Loucy (cell line): ENCODE results near the gene ZNF362.
A peak's percentile ranks its signal among the peaks of the same experiment; 100 is the strongest.

ENCODE experiments used
- H2AFZ ChIP-seq: fragments of 200-600 bp; sonication (generic); 2 replicates; pipeline ENCODE4 v1.6.0; 2016; ENCODE audit warnings: antibody characterized with exemption, mild to moderate bottlenecking, low read length, moderate library complexity
- H3F3A ChIP-seq: fragments of 200-600 bp; 2 replicates; pipeline ENCODE4 v1.6.0; 2016; ENCODE audit warnings: antibody characterized with exemption, low read depth, mild to moderate bottlenecking
- H3K27me3 ChIP-seq: fragments of 200-600 bp; sonication (generic); 2 replicates; pipeline ENCODE4 v1.6.1; 2014; ENCODE audit warnings: low read length, mild to moderate bottlenecking; ENCODE audit not compliant: insufficient read depth, poor library complexity, severe bottlenecking
- H3K36me3 ChIP-seq: fragments of 200-600 bp; sonication (generic); 2 replicates; pipeline ENCODE4 v1.6.1; 2016; ENCODE audit warnings: low read length; ENCODE audit not compliant: insufficient read depth
- H3K4me1 ChIP-seq: fragments of 200-600 bp; sonication (generic); 2 replicates; pipeline ENCODE4 v1.5.1; 2014; ENCODE audit warnings: low read length, mild to moderate bottlenecking; ENCODE audit not compliant: insufficient read depth, poor library complexity, severe bottlenecking
- H3K4me2 ChIP-seq: fragments of 200-600 bp; sonication (generic); 2 replicates; pipeline ENCODE4 v1.6.0; 2014; ENCODE audit warnings: antibody characterized with exemption, low read length, low read depth, mild to moderate bottlenecking; ENCODE audit not compliant: poor library complexity, severe bottlenecking
- H3K4me3 ChIP-seq: fragments of 200-600 bp; sonication (generic); 2 replicates; pipeline ENCODE4 v1.5.1; 2014; ENCODE audit warnings: low read length, mild to moderate bottlenecking, mixed read lengths; ENCODE audit not compliant: poor library complexity, severe bottlenecking
- H3K79me2 ChIP-seq: fragments of 200-600 bp; sonication (generic); 2 replicates; pipeline ENCODE4 v1.6.1; 2014; ENCODE audit warnings: low read length; ENCODE audit not compliant: insufficient read depth
- H3K9ac ChIP-seq: fragments of 200-600 bp; sonication (generic); 2 replicates; pipeline ENCODE4 v1.6.0; 2014; ENCODE audit warnings: mild to moderate bottlenecking, low read depth, low read length, moderate library complexity; ENCODE audit not compliant: poor library complexity, severe bottlenecking
- H3K9me2 ChIP-seq: fragments of 200-600 bp; sonication (generic); replicated peaks from 2 replicates; pipeline ENCODE4 v1.6.1; 2016; ENCODE audit warnings: low read depth, low read length, mixed read lengths
- H3K9me3 ChIP-seq: fragments of 200-600 bp; sonication (generic); 2 replicates; pipeline ENCODE4 v1.6.1; 2014; ENCODE audit warnings: mild to moderate bottlenecking, antibody characterized with exemption, low read length, low read depth; ENCODE audit not compliant: insufficient read depth
- H4K20me1 ChIP-seq: fragments of 200-600 bp; sonication (generic); 2 replicates; pipeline ENCODE4 v1.6.0; 2014; ENCODE audit warnings: antibody characterized with exemption, low read length, mild to moderate bottlenecking; ENCODE audit not compliant: insufficient read depth, poor library complexity, severe bottlenecking
- EZH2phosphoT487 ChIP-seq: fragments of 200-600 bp; IDR thresholded peaks from 2 replicates; pipeline ENCODE4 v1.6.1; 2018; ENCODE audit warnings: antibody characterized with exemption, mild to moderate bottlenecking, moderate library complexity, borderline replicate concordance
- TF ChIP-seq, protein P1 (sequence below): fragments of 200-600 bp; sonication (generic); conservative IDR thresholded peaks from 2 replicates; pipeline ENCODE4 v1.5.1; 2014; ENCODE audit warnings: mild to moderate bottlenecking, antibody characterized with exemption, low read length

Gene ZNF362

DNA sequence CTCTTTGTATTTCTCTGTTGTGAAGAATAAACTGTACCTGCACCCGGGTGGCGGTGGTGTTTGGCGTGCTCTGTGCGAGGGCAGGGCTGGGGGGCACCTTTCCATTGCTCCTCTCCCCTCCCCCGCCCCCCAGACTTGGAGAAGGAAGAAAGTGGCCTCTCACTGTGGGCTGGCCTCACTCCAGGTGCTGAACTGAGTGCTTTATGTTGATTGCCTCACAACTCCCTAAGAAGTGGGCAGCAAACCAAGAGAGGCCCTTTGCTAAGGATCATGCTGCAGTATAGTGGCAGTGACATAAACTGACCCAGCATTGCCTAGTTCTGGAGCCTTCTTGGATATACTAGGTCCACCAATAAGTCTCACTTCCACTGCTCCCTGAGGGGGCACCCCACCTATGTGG lies 44.4 kb downstream of the ZNF362 start:
- H3K36me3 ChIP-seq = peaks cover 38% of the 10 kb centered on the region; the same call in 1 of the 2 replicates
- no peaks in the 10 kb centered on the region for H3K9me2 ChIP-seq
- H3F3A ChIP-seq = no peaks in the 10 kb centered on the region; the same call in 1 of the 2 replicates
- H2AFZ ChIP-seq = no peak overlapping the region
- no peak overlapping the region for H3K4me2 ChIP-seq
- H3K9me3 ChIP-seq = no peaks in the 10 kb centered on the region
- H3K27me3 ChIP-seq = no peaks in the 10 kb centered on the region
- no peaks in the 10 kb centered on the region for H4K20me1 ChIP-seq
- H3K4me3 ChIP-seq = no peak overlapping the region
- TF ChIP-seq EZH2phosphoT487 = no peak
- TF ChIP-seq, protein P1, sequence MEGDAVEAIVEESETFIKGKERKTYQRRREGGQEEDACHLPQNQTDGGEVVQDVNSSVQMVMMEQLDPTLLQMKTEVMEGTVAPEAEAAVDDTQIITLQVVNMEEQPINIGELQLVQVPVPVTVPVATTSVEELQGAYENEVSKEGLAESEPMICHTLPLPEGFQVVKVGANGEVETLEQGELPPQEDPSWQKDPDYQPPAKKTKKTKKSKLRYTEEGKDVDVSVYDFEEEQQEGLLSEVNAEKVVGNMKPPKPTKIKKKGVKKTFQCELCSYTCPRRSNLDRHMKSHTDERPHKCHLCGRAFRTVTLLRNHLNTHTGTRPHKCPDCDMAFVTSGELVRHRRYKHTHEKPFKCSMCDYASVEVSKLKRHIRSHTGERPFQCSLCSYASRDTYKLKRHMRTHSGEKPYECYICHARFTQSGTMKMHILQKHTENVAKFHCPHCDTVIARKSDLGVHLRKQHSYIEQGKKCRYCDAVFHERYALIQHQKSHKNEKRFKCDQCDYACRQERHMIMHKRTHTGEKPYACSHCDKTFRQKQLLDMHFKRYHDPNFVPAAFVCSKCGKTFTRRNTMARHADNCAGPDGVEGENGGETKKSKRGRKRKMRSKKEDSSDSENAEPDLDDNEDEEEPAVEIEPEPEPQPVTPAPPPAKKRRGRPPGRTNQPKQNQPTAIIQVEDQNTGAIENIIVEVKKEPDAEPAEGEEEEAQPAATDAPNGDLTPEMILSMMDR = no peak
- peaks cover 15% of the 10 kb centered on the region for H3K4me1 ChIP-seq
- H3K79me2 ChIP-seq = no peaks in the 10 kb centered on the region
- H3K9ac ChIP-seq = no peak overlapping the region

DNA sequence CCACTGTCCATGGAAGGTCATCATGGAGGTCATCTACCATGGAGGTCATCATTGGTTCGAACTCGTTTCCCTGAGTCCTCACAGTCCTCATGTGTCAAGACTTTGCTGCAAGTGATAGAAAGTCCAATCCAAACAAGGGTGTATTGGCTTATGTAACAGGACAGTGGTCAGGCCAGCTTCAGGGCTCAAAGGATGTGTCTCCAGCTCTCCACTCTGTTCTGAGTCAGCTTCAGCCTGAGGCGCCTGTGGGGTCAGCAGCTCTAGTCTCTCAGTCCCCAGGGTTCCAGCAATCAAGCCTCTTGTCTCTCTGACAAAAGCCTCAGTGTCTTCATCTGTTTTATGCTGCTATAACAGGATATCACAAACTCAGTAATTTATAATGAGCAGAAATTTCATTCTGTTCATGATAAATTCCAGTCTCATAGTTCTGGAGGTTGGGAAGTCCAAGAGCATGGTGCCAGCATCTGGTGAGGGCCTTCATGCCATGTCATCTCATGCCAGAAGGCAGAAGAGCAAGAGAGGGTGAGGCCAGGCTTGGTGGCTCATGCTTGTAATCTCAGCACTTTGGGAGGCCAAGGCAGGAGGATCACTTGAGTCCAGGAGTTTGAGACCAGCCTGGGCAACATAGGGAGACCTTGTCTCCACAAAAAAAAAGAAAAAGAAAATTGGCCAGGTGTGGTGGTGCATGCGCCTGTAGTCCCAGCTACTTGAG lies 45.1 kb downstream of the ZNF362 start:
- H2AFZ ChIP-seq = no peak overlapping the region
- no peak for TF ChIP-seq EZH2phosphoT487
- TF ChIP-seq, protein P1 = no peak
- H3K4me3 ChIP-seq = no peak overlapping the region
- no peaks in the 10 kb centered on the region for H3K27me3 ChIP-seq
- H3K9me2 ChIP-seq = no peaks in the 10 kb centered on the region
- no peaks in the 10 kb centered on the region for H4K20me1 ChIP-seq
- no peaks in the 10 kb centered on the region for H3K9me3 ChIP-seq
- no peaks in the 10 kb centered on the region for H3K79me2 ChIP-seq
- peaks cover 31% of the 10 kb centered on the region; the same call in 1 of the 2 replicates for H3K36me3 ChIP-seq
- no peaks in the 10 kb centered on the region; the same call in 1 of the 2 replicates for H3F3A ChIP-seq
- no peak overlapping the region for H3K9ac ChIP-seq
- H3K4me2 ChIP-seq = no peak overlapping the region
- H3K4me1 ChIP-seq = peaks cover 15% of the 10 kb centered on the region

- H3K9ac ChIP-seq = no peak overlapping the region
- peak overlapping the region; percentile 70 for H2AFZ ChIP-seq
- peak overlapping the region; percentile 20 for H3K4me3 ChIP-seq
- no peaks in the 10 kb centered on the region for H3K9me3 ChIP-seq
- H3K9me2 ChIP-seq = no peaks in the 10 kb centered on the region
- no peak for TF ChIP-seq EZH2phosphoT487
- TF ChIP-seq, protein P1 = no peak
- no peaks in the 10 kb centered on the region for H3K79me2 ChIP-seq
- peaks cover 23% of the 10 kb centered on the region; the same call in 1 of the 2 replicates for H3K36me3 ChIP-seq
- H3F3A ChIP-seq = no peaks in the 10 kb centered on the region; the same call in 1 of the 2 replicates
- no peaks in the 10 kb centered on the region for H4K20me1 ChIP-seq
- peak overlapping the region; percentile 49 for H3K4me2 ChIP-seq
- no peaks in the 10 kb centered on the region for H3K27me3 ChIP-seq
- peaks cover 15% of the 10 kb centered on the region for H3K4me1 ChIP-seq
Observed at GRCh38 chr1:33302325-33302724, 46.0 kb downstream of the ZNF362 start.
